GM19372 (cell line): ENCODE results near the gene C14orf119.

ENCODE experiments used
- ATAC-seq: cut with Tn5 transposase; IDR thresholded peaks from one replicate; pipeline ENCODE4 v1.9.1; 2021; ENCODE audit warnings: mild to moderate bottlenecking, low read depth, moderate library complexity; ENCODE audit not compliant: unreplicated experiment

The C14orf119 gene

DNA sequence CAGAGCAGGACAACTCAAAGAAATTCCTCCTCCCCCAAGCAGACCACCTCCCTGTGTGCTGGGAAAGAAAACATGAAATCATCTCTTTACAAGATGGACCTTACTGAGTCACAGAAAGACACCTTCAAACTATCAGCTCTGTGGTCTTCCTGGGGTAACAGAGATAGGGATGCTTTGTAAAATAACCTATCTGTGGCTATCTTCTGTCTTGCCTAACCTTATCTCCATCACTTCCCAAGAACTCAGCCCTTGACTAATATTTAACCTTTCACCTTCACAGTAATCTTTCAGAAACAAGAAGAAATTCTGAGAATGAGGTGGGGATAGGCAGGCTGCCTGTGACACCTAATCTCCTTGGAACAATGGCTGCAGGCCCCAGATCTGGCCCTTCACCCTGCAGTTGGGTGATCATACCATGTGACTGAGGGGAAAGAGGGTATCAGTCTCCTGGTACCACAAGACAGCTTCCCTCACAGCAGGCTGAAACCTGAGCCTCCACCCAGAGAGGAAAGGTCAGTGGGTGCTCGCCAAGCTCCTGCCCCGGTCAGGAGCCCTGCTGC lies 51.1 kb downstream of the C14orf119 start:
- ATAC-seq = no peak

DNA sequence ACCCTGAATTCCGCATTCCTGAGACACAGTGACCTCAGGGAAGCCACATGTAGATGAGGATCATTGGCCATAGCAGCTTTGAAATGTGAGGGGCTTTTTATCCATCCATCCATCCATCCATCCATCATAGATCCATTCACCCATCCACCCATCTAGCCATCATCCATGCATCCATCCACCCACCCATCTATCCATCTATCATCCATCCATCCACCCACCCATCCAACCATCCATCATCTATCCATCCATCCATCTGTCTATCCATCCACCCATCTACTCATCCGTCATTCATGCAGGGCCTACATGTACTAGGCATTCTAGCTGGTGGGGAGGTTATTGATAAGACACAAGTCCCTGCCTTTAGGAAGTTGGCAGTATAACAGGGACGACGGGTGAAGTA lies 51.7 kb downstream of the C14orf119 start:
- ATAC-seq = no peak

DNA sequence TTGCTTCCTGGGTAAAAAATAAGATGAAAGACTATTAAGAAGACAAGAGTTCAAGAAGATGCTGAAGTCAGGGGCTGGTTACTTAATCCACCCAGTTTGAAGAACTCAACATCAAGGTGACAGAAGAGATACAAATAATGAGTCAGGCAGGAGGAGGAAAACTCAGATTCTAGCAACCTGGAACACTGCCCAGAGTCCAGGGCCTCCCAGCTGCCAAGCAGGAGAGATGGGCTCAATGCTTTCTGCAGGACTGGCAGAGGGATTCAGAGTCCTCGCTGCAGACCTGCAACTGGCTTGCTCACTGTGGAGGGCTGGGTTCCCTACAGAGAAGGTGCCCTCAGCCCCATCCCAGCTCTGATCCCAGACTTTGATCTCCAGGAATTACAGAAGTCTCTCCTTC lies 52.4 kb downstream of the C14orf119 start:
- ATAC-seq = no peak

DNA sequence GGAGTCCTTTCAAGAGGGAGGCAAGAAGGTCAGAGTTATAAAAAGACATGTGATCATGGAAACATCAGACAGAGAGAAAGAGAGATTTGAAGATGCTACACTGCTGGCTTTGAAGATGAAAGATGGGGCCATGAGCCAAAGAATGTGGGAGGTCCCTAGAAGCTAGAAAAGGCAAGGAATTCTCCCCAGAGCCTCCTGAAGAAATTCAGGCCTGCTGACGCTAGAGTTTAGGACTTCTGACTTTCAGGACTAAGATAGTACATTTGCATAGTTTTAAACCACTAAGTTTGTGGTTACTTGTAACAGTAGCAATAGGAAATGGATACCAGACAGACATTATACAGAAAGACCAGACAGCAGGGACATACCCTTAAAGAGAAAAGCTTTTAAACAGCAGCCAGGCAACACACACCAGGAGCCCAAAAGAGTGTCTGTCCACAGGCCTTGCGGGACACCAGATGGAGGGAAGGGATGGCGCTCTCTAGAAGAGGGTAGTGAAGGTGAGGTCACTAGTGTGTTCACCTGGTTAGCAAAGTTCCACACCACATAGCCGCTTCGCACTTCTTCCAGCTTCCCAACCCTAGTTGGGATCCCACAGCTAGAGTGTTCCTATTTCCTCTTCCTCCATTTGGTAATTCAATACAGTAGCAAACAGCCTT lies 53.4 kb downstream of the C14orf119 start:
- ATAC-seq = no peak

DNA sequence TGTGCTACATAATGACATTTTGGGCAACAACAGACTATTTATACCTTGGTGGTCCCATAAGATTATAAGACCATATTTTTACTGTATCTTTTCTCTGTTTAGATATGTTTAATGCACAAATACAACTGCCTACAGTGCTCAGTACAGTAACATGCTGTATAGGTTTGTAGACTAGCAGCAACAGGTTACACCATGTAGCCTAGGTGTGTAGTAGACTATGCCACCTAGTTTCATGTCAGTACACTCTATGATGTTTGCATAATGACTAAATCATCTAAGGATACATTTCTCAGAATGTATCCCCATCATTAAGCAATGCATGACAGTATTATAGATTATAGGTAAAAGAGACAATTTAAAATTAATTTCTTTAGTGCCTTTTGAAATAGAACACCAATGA lies 54.4 kb downstream of the C14orf119 start:
- ATAC-seq = no peak
